Raji (cell line): ENCODE measurements around the gene BHLHA15.
A peak's percentile ranks its signal among the peaks of the same experiment; 100 is the strongest.

Source experiments
- POLR2A ChIP-seq: IDR thresholded peaks from 2 replicates; pipeline ENCODE4 v1.6.1; 2011; ENCODE audit warnings: low read depth, low read length, control low read depth; ENCODE audit not compliant: insufficient read depth

Gene BHLHA15

DNA sequence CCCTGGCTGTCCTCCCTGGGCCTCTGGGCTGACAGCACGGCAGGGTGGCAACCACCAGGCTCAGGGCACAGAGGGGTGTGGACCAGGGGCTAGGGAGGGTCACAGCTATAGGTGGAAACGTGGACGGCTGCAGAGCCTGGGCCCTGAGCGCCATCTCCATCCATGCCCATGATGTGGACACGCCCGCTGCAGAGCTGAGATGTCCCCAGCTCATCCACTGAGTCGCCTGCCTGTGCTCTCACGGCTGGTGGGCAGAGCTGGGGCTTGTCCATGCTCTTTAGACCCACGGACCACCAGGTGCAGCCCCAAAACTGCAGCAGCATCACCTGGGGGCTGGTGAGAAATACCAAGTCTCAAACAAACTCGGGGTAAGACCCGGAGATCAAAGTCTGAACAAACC is 24.7 kb downstream of the BHLHA15 start:
- TF ChIP-seq POLR2A: no peak

DNA sequence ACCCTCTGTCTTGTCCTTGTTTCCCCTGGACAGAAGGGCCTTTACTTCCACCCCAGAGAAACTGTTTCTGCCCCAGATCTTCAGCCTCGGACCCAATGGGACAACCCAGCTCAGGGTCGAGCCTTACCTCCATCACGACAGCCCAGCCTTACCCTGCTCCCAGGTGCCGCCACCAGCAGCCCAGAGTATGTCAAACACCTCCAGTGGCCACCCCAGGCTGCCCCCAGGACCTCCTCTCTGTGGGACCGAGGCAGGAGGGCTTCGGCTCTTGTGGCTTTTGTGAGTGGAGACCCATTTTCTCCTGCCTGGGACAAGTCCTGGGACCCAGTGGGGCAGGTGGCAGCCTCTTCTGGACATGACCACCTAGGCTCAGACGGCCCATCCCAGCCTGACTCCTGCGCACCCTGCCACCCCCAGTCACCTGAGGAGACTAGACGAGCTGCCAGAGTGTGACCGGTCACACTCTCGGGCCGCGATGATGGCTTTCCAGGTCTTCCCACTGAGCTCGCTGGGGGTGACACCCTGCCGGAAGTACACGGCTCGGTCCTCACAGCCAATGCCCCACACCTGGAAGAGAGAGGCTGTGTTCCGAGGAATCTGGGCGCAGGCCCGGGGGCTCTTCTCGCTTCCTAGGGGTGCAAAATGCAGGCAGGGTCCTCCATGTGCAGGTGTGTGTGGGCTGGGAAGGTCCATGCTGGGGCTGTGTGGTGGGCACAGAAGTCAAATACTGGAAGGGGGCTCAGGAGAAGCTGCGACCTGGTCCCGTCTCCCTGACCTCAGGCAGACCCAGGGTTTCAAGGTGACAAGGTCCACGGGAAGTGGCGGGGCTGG is 25.3 kb downstream of the BHLHA15 start:
- TF ChIP-seq POLR2A: no peak

DNA sequence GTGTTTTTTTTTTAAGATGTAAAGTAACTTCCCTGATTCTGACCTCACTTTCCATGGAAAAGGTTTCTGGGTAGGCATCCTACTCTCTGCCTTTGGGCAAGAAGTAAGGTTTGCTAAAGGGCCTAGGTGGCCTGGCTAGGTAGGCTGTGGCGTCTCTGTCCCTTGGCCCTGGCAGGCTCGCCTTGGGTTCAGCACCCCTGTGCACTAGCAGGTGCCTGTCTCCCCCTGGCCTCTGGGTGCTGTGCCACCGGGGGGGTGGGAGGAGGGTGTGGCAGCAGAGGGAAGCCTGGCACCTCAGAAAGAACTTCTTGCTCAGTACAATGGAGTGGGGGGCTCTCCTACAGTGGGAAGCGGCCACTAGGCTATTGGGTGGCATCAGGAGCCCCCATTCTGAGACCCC is 26.8 kb downstream of the BHLHA15 start:
- TF ChIP-seq POLR2A: no peak

DNA sequence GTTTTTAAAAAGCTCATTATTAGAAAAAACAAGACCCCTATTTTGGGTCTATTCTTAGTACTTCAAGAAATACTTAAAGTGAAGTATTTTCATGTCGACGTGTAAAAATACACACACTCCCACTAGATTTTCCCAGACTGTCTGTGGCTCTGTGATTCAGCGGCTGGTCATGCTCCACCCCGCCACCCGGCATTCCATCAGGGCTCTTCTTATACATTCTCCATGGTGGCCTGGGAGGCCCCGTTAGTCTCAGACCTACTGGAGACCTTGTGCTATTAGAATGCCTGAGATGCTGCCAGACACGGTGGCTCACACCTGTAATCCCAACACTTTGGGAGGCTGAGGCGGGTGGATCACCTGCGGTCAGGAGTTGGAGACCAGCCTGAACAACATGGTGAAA is 27.7 kb downstream of the BHLHA15 start:
- no peak for TF ChIP-seq POLR2A

DNA sequence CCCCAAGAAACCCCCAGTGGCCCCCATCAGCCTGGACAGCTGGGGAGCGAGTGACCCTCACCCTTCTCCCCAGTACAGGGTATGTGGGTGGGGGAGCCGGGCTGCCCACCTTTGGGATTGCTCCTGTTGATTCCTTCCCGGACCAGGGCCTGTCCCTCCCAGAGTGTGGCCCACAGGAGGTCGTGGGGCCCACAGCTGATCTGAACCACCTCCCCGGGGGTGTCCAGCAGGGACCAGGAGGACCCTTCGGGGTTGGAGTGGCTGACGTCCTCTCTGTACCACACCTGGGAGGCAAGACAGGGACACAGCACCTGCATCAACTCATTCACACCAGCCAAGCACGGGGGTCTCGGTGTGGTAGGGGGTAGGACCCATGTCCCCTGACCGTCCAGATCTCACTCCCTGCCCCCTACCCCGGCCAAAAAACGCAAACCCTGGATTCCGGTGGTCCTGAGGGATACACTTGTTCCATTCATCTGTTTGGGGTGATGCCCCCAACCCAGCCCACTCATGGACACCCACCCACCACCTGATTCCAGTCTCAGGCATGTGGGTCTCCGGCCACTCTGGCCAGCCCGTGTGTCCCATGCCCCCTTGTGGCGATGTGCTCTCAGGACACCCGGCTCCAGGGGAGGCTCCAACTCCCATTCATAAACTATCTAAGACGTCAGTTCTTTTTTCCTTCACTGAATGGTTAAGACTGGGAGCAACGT is 29.9 kb downstream of the BHLHA15 start:
- no peak for TF ChIP-seq POLR2A

DNA sequence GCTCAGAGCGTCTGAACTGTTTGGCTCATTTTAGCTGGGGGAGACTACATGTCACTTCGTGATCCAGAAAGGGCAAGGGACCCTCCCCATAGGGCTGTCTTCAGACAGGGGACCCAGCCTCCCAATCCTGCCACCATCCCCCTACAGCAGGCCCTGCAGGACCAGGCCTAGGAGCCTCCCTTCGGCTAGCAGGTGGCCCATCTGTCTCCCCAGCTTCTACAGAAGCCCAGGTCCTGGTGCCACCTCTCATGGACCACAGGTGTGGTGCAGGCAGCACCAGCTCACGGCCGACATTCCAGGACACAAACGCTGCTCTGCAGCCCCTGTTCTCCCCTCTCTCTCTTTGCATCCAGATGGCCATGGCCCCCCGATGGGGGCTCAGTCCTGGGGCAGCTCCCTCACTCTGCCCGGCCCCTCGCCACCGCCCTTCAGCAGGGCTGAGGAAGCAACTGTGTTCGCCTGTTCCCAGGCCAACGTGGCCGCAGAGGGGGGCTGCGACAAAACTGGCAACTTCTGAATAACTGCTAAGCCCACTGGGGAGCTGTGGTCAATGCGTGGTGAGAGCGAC is 30.5 kb downstream of the BHLHA15 start:
- no peak for TF ChIP-seq POLR2A

DNA sequence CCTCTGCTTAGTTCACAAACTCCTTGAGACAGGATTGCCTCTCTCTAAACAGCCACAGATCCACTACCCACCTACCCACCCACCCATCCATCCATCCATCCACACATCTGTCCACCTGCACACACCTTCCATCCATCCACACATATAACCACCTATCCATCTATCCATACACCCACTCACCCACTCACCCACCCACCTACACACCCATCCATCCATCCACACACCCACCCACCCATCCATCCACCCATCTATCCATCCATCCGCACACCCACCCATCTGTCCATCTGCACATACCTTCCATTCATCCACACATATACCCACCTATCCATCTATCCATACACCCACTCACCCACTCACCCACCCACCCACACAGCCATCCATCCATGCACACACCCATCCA is 31.1 kb downstream of the BHLHA15 start:
- no peak for TF ChIP-seq POLR2A

DNA sequence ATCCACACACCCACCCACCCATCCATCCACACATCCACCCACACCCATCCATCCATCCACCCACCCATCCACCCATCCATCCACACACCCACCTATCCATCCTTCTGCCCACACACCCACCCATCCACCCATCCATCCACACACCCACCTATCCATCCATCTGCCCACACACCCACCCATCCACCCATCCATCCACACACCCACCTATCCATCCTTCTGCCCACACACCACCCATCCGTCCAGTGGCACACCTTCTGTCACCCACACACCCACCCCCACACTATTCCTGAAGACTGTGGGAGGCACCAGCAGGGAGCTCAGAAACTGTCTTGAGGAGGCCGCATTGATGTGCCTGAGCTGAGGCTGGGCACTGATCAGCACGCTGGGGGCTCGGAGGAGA is 31.7 kb downstream of the BHLHA15 start:
- TF ChIP-seq POLR2A: no peak

DNA sequence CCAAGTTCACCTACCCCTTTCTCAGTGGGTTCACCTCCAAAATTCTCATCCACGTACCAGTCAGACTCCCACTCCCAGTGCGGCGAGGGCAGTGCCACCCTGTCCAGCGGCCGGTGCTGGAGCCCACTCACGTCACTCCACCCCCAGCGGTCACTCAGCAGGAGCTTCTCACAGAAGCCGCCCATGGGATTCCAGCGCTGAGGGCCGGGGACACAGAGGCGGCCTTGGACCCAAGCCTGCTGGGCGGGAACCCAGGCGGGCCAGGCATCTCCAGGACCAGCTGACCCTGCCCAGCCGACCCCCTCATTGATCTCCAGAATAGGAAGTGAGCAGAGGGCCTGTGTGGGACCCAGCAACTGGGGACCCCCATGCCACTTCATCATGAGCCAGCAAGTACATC is 33.6 kb downstream of the BHLHA15 start:
- no peak for TF ChIP-seq POLR2A

DNA sequence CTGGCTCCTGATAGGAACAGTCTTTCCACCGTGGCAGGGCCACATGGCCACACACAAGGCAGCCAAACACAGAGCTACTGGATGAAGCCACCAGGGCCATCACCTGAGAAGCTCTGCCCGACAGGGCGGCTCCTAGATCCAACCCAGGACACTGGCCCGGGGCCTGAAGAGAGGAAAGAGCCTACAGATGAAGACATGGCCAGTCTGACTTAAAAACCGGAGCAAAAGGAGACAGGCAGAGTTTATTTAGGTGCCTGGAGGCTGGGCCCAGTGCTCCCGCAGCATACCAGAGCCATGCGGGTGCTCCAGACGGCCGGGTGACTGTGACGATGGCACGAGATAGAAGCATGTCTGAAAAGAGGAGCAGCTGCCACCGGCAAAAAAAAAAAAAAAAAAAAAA is 36.9 kb downstream of the BHLHA15 start:
- TF ChIP-seq POLR2A: no peak

DNA sequence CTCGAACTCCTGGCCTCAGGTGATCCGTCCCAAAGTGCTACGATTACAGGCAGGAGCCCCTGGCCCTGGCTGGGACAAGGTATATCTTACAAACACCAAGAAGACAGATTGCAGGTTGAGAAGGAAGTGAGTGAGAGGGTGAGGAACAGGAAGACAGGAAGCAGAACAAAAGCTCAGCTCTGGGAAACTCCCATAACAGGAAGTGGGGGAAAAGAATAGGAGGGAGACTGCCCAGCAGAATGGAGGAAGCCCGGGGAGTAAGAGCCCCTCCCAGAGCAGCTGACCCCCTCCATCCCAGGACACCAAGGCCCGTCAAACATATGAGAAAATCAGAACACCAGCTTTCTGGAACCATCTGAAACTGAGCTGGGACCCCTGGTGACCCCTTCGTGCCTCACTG is 37.9 kb downstream of the BHLHA15 start:
- TF ChIP-seq POLR2A: no peak

DNA sequence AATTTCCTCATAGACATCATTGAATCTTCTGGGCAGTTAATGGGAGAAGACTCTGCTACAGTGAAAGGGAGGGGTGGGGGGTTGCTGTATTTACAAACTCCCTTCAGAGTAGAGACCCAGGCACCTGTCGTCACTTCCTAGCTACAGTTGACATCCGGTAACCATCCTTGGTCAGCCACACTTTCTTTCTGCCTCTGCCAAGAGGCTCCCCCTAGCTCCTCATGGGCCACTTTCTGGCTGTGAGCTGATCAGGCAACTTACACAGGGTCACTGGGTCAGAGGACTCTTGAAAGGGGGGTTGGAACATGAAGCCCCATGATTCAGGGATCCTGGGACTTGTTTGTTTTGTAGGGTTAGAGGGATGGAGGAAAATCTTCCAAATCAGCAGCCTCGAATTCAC is 39.5 kb downstream of the BHLHA15 start:
- TF ChIP-seq POLR2A: no peak

DNA sequence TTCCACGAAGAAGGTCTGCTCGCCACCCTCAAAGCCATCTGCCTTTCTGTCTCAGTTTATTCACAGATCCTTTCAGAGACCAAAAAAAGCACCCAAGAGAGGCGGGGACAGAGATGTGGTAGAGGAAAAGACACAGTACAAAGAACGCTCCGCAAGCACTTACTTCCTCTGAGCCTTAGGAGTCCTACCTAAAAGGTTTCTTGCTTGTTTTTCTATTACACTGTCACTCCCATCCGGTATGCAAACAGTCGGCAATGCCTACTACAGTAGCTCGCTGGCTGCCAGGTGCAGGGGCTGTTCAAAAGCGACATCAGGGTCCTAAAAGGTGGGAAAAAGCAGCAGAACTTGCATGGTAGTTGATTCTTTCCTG is 40.0 kb downstream of the BHLHA15 start:
- TF ChIP-seq POLR2A: no peak

DNA sequence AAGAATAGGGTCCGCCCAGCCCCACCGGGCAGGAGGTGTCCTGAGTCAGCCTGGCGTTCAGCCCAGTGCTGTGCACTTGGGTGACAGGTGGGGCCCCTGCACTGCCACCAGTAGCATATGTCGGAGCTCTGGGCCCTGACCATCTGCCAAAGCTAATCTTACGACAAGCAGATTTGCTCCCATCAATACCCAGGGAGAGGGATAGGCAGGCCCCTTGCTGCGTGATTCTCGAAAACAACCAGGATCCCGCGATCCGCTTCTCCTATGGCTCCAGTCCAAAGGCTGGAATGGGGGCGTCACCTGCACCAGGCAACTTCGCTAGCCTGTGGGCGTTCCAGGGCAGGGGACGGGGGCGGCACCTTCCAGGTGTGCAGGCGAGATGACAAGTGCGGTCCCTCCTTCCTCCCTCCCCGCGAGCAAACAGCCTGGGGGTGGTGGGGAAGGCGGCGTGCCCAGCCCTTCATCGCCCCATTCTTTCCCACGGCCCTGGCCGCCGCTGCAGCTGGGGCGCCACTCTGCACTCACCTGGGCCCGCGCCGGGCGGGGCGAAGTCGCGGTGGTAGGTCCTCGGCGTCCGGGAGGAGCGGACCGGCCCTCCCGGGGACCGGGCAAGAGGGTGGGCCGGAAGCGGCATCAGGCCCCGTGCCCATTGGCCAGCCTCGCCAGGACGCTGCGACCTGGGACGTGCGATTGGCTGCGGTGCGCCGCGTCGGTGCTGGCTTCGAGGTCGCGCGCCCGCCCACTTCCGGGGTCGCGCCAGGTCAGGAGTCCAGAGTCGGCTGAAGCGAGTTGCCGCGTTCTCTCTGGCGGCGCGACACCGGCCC is 40.6 kb downstream of the BHLHA15 start, which contains the start of gene TECPR1:
TSS of gene TECPR1 (minus strand) at position 632 of the 824 bp plus-strand sequence. CDS start 6,086 bp downstream, outside the sequence.
- TF ChIP-seq POLR2A: peak; percentile 56; the same call in 1 of the 2 replicates

DNA sequence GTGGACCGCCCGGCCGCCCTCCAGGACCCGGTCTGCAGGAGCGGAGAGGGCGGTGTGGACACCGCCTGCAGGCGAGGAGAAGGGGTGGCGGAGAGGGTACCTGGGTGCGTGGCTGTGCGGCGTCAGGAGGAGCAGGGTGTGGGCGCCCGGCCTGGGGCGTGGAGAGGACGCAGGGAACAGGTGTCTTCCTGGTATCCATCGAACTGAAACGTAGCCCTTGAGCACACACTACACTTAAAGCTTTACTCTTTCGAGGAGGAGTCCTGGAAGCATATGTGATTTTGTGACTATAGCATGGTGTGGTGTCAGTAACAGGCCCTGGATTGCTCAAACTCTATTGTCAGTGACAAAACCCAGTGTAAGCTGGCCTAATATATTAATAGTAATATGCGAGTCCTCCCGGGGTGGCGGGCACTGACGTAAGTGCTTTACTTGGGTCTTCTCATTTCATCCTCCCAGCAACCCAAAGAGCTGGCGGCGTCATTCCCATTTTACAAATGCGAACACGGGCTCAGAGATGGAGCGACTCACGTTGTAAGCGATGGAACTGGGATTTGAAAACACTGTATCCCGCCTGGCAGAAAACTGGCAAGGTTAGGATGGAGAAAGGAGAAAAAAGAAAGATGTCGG is 41.3 kb downstream of the BHLHA15 start:
- TF ChIP-seq POLR2A: no peak

DNA sequence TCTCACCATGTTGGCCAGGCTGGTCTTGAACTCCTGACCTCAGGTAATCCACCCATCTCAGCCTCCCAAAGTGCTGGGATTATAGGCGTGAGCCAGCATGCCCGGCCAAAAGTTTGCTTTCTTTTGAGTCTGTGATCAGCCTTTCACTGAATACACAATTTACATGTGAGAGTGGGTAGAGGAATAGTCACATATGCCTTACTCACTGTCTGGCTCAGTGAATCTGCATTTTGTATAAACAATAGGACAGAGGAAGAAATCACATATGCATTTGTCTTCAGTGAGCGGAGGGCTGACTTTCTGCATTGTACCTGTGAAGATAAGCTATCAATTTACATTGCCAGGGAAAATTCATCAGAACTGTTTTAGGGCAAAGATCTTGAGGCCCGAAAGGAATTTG is 43.3 kb downstream of the BHLHA15 start:
- TF ChIP-seq POLR2A: no peak
